HUES64 (cell line): Measurements from ENCODE around the gene LRRC32.
"Not testable (repeated sequence)": the region's sequence is repeated elsewhere in the genome, so short reads cannot be mapped to it uniquely, and the experiment has no call there.

ENCODE experiments used
- H3K27ac ChIP-seq: 2 replicates; pipeline ENCODE4 v1.7.0; 2013; ENCODE audit warnings: low read depth, low read length, inconsistent platforms
- H3K27me3 ChIP-seq: 2 replicates; pipeline ENCODE4 v1.6.1; 2013; ENCODE audit warnings: mild to moderate bottlenecking, low read length; ENCODE audit not compliant: insufficient read depth
- H3K36me3 ChIP-seq: 2 replicates; pipeline ENCODE4 v1.6.1; 2013; ENCODE audit warnings: mild to moderate bottlenecking, low read length; ENCODE audit not compliant: insufficient read depth
- H3K4me1 ChIP-seq: 2 replicates; pipeline ENCODE4 v1.6.1; 2013; ENCODE audit warnings: mild to moderate bottlenecking, low read length, moderate library complexity; ENCODE audit not compliant: insufficient read depth
- H3K4me3 ChIP-seq: 2 replicates; pipeline ENCODE4 v1.5.1; 2013; ENCODE audit warnings: mild to moderate bottlenecking, low read length, moderate library complexity
- H3K9ac ChIP-seq: 2 replicates; pipeline ENCODE4 v1.6.1; 2013; ENCODE audit warnings: mild to moderate bottlenecking, low read depth, low read length
- H3K9me3 ChIP-seq: 2 replicates; pipeline ENCODE4 v1.6.1; 2013; ENCODE audit warnings: low read depth, low read length; ENCODE audit not compliant: insufficient read depth
- WGBS: fragments of 150-250, 120-280 bp; methylation state at CpG from one replicate; pipeline ENCODE4 v1.1.7; 2013; ENCODE audit warnings: missing lambda C conversion rate; 5-methylcytosine and 5-hydroxymethylcytosine counted together

The LRRC32 gene

DNA sequence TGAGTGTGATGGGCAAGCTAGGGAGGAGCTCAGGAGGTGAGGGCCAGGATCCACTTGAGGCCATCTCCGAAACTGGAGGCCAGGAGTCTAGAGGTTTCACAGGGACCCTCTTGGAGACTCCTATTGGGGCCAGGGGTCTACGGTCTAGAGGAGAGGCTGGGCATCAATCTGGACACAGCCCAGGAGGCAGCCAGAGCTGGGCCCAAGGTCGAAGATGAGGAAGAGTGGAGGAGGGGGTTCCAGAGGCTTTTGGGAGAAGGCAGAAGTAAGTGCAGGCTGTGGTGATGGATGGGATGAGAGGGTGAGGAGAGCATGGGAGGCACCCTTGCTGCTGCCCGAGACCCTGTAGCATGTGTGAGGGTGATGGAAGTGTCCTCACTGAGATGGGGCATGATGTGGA is 56.6 kb downstream of the LRRC32 start:
- Histone ChIP-seq H3K4me3 (no peak overlapping the region), H3K4me1 (peaks cover 3% of the 10 kb centered on the region; the same call in 1 of the 2 replicates), H3K36me3 (no peaks in the 10 kb centered on the region), H3K27me3 (no peaks in the 10 kb centered on the region), H3K9me3 (peaks cover 8% of the 10 kb centered on the region; the same call in 1 of the 2 replicates), H3K27ac (no peak overlapping the region), H3K9ac (no peak overlapping the region)
- 85% methylated on average over 4 of the region's 4 CpGs for WGBS

DNA sequence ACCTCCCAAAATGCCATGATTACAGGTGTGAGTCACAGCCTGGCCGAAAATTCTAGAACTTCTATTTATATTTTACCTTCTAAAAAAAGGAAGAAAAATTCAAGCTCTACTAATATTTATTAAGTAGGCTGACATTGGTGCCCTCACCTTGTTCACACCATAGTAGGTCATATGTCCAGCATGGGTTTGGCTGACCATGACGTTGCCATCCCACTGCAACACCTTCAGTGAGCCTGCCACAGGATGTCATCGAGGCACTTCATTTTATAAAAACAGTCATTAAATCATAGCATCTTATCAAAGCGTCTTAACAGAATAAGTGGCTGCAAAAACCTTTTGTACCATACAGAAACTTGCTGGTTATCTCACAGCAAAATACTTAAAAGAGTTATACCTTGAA is 58.3 kb downstream of the LRRC32 start:
- Histone ChIP-seq H3K4me1 (peaks cover 3% of the 10 kb centered on the region; the same call in 1 of the 2 replicates), H3K9ac (no peak overlapping the region)
- WGBS: 92% methylated on average over 4 of the region's 4 CpGs

DNA sequence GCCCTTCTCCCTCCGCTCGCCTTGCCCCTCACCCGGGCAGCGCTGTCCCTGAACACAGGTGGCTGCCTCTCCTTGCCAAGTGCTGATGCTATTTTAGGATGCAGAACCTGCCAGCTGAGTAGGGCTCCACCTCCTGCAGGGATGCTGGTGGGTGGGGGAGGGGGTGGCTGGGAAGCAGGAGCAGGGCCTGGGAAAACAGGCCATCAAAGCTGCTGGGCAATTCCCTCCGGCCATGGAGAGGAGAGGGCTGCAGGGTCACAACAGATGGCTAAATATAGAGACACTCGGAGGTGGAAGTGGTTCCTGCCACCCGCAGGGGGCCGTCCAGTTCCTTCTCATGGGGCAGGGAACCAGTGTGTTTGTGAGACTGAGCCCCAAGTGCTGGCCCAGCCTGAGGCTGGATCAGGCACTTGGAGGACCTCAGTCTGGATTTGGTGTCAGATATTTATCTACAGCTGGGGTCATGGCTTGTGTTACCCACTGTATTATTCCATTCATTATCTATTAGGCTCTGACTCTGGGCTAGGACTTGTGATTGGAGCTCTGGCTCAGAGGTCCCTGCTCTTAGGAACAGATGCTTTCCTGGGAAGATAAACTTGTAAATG is 59.6 kb downstream of the LRRC32 start:
- Histone ChIP-seq H3K36me3 (no peaks in the 10 kb centered on the region), H3K9ac (no peak overlapping the region), H3K27me3 (no peaks in the 10 kb centered on the region), H3K4me1 (peaks cover 3% of the 10 kb centered on the region; the same call in 1 of the 2 replicates), H3K4me3 (no peak overlapping the region), H3K27ac (no peak overlapping the region), H3K9me3 (no peaks in the 10 kb centered on the region)
- 69% methylated on average over 8 of the region's 8 CpGs for WGBS

More for the DNA sequence above, 58.3 kb downstream of the LRRC32 start:
- H3K4me3 ChIP-seq: no peak overlapping the region
- H3K9me3 ChIP-seq: no peaks in the 10 kb centered on the region
- no peaks in the 10 kb centered on the region for H3K27me3 ChIP-seq
- H3K36me3 ChIP-seq: no peaks in the 10 kb centered on the region
- no peak overlapping the region for H3K27ac ChIP-seq

DNA sequence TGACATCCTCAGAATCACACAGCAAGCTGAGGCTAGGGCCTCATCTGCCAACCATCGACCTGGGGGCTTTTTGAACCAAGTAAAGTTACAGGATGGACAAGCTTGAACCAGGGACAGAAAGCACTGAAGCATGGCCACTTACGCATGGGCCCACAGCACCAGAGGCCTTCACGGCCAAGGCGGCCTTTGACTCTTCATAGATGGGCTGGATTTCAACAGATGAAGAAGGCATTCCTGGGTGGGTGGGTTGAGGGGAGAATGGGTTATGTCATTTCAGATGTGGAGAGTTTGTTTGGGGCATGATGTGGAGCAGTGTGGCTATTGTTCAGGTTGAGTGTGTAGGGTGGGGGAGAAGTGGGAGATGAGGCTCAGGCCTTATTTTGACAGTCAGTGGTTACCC is 60.2 kb downstream of the LRRC32 start:
- H3K4me3 ChIP-seq: no peak overlapping the region
- peaks cover 3% of the 10 kb centered on the region; the same call in 1 of the 2 replicates for H3K4me1 ChIP-seq
- WGBS: 95% methylated on average over 4 of the region's 4 CpGs
- no peaks in the 10 kb centered on the region for H3K9me3 ChIP-seq
- H3K9ac ChIP-seq: no peak overlapping the region
- no peak overlapping the region for H3K27ac ChIP-seq
- no peaks in the 10 kb centered on the region for H3K27me3 ChIP-seq
- no peaks in the 10 kb centered on the region for H3K36me3 ChIP-seq

DNA sequence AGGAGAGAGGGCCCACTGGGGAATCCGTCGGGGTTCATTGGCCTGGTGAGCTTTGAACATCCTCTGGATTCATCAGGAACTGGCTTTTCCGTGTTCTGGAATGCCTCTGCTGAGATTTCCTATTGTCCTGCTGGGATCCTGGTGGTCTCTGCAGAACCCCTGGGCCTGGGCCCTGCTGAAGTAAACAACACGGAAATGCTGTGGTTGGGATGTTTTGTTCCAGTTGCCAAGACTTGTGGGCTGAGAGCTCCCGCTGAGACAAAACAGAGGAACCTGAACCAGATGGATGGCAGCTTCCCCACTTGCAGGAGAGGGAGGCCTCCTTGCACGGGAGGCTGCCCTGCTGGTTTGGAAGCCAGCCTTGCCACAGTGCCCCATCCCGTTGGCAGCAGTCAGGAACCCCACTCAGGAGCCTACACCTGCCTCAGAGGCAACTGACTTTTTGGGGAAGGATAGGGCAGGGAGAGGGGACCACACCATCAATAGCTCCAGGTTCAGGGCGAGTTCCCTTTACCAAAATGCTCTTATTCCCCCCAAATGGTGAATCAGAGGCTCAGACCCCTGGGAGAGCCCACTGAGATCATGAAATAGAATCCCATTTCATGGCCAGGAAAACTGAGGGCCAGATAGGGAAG is 60.7 kb downstream of the LRRC32 start:
- Histone ChIP-seq H3K36me3 (no peaks in the 10 kb centered on the region), H3K4me1 (peaks cover 3% of the 10 kb centered on the region; the same call in 1 of the 2 replicates), H3K27ac (peak overlapping the region; percentile 44; the same call in 1 of the 2 replicates), H3K9ac (no peak overlapping the region), H3K27me3 (no peaks in the 10 kb centered on the region), H3K4me3 (no peak overlapping the region), H3K9me3 (no peaks in the 10 kb centered on the region)
- WGBS: 57% methylated on average over 8 of the region's 8 CpGs

DNA sequence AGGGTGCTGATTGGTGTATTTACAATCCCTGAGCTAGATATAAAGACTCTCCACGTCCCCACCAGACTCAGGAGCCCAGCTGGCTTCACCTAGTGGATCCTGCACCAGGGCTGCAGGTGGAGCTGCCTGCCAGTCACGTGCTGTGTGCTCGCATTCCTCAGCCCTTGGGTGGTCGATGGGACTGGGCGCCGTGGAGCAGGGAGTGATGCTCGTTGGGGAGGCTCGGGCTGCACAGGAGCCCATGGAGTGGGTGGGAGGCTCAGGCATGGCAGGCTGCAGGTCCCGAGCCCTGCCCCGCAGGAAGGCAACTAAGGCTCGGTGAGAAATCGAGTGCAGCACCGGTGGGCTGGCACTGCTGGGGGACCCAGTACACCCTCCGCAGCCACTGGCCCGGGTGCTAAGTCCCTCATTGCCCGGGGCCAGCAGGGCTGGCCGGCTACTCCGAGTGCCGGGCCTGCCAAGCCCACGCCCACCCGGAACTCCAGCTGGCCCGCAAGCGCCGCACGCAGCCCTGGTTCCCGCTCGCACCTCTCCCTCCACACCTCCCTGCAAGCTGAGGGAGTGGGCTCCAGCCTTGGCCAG is 61.6 kb downstream of the LRRC32 start:
- H3K9me3 ChIP-seq, H3K4me1 ChIP-seq, H3K27ac ChIP-seq, H3K9ac ChIP-seq, H3K4me3 ChIP-seq, H3K36me3 ChIP-seq, H3K27me3 ChIP-seq: not testable (repeated sequence)
- 85% methylated on average over 27 of the region's 27 CpGs for WGBS

DNA sequence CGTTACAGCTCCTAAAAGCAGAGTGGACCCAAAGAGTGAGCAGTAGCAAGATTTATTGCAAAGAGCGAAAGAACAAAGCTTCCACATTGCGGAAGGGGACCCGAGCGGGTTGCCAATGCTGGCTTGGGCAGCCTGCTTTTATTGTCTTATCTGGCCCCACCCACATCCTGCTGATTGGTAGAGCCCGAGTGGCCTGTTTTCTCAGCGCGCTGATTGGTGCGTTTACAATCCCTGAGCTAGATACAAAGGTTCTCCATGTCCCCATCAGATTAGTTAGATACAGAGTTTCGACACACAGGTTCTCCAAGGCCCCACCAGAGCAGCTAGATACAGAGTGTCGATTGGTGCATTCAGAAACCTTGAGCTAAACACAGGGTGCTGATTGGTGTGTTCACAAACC is 62.3 kb downstream of the LRRC32 start:
- not testable (repeated sequence) for H3K27ac ChIP-seq, H3K9ac ChIP-seq, H3K4me3 ChIP-seq, H3K9me3 ChIP-seq, H3K27me3 ChIP-seq, H3K4me1 ChIP-seq, H3K36me3 ChIP-seq
- 98% methylated on average over 11 of the region's 11 CpGs for WGBS
